ENCODE data around the gene MBOAT1.

GRCh38 chr6:20242397-20242796, 30.1 kb upstream of the MBOAT1 start:
- TF ChIP-seq CTCF (IDR thresholded peaks at IDR 0.05) (no peak), POLR2A (IDR thresholded peaks at IDR 0.05) (no peak)

Measured in Peyer's patch (tissue), 4 donors.